Measurements from ENCODE around the gene C1QTNF9B. TPM values are rescaled to one million over a fixed set of nuclear protein-coding genes. Genes with fewer than 3 reads are reported as not detected.

C1QTNF9B gene
- total RNA-seq, 1 donor from 2014 or later = not detected

- peaks cover 20% of the 10 kb centered on the region for H3K4me1 Mint-ChIP-seq (ENCODE audit: unreplicated experiment)
These were observed 45.0 kb downstream of the C1QTNF9B start for GRCh38 chr13:23852351-23852750.

GRCh38 chr13:23851106-23851505 lies 46.2 kb downstream of the C1QTNF9B start:
- DNase-seq (ENCODE audit: extremely low spot score, unreplicated experiment) = no peak
- no peak for TF ChIP-seq CTCF (conservative IDR thresholded peaks at IDR 0.05)
- no peaks in the 10 kb centered on the region for H3K27me3 Mint-ChIP-seq
- H3K36me3 Mint-ChIP-seq = peaks cover 13% of the 10 kb centered on the region
- no peaks in the 10 kb centered on the region for H3K9me3 Mint-ChIP-seq
- no peak overlapping the region for H3K4me3 Mint-ChIP-seq
- peaks cover 21% of the 10 kb centered on the region for H3K4me1 Mint-ChIP-seq (ENCODE audit: unreplicated experiment)
- H3K27ac Mint-ChIP-seq = no peak overlapping the region

More at GRCh38 chr13:23852351-23852750, 45.0 kb downstream of the C1QTNF9B start:
- TF ChIP-seq CTCF (conservative IDR thresholded peaks at IDR 0.05) = no peak
- H3K27me3 Mint-ChIP-seq = no peaks in the 10 kb centered on the region
- no peaks in the 10 kb centered on the region for H3K9me3 Mint-ChIP-seq
- DNase-seq (ENCODE audit: extremely low spot score, unreplicated experiment) = no peak
- peaks cover 15% of the 10 kb centered on the region for H3K36me3 Mint-ChIP-seq
- no peak overlapping the region for H3K4me3 Mint-ChIP-seq
- H3K27ac Mint-ChIP-seq = no peak overlapping the region

- Mint-ChIP-seq H3K27me3 (no peaks in the 10 kb centered on the region), H3K4me3 (no peak overlapping the region), H3K4me1 (ENCODE audit: unreplicated experiment) (peaks cover 21% of the 10 kb centered on the region), H3K9me3 (no peaks in the 10 kb centered on the region), H3K27ac (no peak overlapping the region), H3K36me3 (peaks cover 9% of the 10 kb centered on the region)
- no peak for DNase-seq (ENCODE audit: extremely low spot score, unreplicated experiment)
- TF ChIP-seq CTCF (conservative IDR thresholded peaks at IDR 0.05) = no peak
These were observed 47.2 kb downstream of the C1QTNF9B start for GRCh38 chr13:23850134-23850533.

GRCh38 chr13:23849670-23850069 lies 47.6 kb downstream of the C1QTNF9B start:
- Mint-ChIP-seq H3K36me3 (peaks cover 9% of the 10 kb centered on the region), H3K4me3 (no peak overlapping the region), H3K27ac (no peak overlapping the region), H3K27me3 (no peaks in the 10 kb centered on the region), H3K9me3 (no peaks in the 10 kb centered on the region), H3K4me1 (ENCODE audit: unreplicated experiment) (peaks cover 21% of the 10 kb centered on the region)
- no peak for TF ChIP-seq CTCF (conservative IDR thresholded peaks at IDR 0.05)
- no peak for DNase-seq (ENCODE audit: extremely low spot score, unreplicated experiment)

- no peak for DNase-seq (ENCODE audit: extremely low spot score, unreplicated experiment)
- Mint-ChIP-seq H3K36me3 (peaks cover 9% of the 10 kb centered on the region), H3K27me3 (no peaks in the 10 kb centered on the region), H3K4me3 (no peak overlapping the region), H3K27ac (no peak overlapping the region), H3K4me1 (ENCODE audit: unreplicated experiment) (peaks cover 21% of the 10 kb centered on the region), H3K9me3 (no peaks in the 10 kb centered on the region)
- no peak for TF ChIP-seq CTCF (conservative IDR thresholded peaks at IDR 0.05)
These were observed 48.6 kb downstream of the C1QTNF9B start for GRCh38 chr13:23848646-23849141.

GRCh38 chr13:23848019-23848418 lies 49.3 kb downstream of the C1QTNF9B start:
- H3K4me1 Mint-ChIP-seq (ENCODE audit: unreplicated experiment) = peaks cover 21% of the 10 kb centered on the region
- H3K9me3 Mint-ChIP-seq = no peaks in the 10 kb centered on the region
- DNase-seq (ENCODE audit: extremely low spot score, unreplicated experiment) = no peak
- no peak overlapping the region for H3K27ac Mint-ChIP-seq
- H3K36me3 Mint-ChIP-seq = peaks cover 9% of the 10 kb centered on the region
- no peak for TF ChIP-seq CTCF (conservative IDR thresholded peaks at IDR 0.05)
- no peaks in the 10 kb centered on the region for H3K27me3 Mint-ChIP-seq
- no peak overlapping the region for H3K4me3 Mint-ChIP-seq
